Stimulated activated CD8-positive, alpha-beta memory T cell treated with anti-CD3 and anti-CD28 coated beads, Interleukin-7, amount 100 ng/mL, for 1 hour (primary cell): Measurements from ENCODE around the gene CCDC136.

Experiments
- DNase-seq, 2 donors: peaks; one replicate each; pipeline ENCODE4 v3.0.0-alpha.2; 2020; ENCODE audit warnings: low read depth in 2 of 2

Gene CCDC136

DNA sequence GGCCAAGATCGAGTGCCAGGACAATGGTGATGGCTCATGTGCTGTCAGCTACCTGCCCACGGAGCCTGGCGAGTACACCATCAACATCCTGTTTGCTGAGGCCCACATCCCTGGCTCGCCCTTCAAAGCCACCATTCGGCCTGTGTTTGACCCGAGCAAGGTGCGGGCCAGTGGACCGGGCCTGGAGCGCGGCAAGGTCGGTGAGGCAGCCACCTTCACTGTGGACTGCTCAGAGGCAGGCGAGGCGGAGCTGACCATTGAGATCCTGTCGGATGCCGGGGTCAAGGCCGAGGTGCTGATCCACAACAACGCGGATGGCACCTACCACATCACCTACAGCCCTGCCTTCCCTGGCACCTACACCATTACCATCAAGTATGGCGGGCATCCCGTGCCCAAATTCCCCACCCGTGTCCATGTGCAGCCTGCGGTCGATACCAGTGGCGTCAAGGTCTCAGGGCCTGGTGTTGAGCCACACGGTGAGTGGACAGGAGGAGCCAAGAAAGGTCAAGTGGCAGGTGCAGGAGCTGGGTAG is 53.1 kb downstream of the CCDC136 start:
- no peak for DNase-seq

DNA sequence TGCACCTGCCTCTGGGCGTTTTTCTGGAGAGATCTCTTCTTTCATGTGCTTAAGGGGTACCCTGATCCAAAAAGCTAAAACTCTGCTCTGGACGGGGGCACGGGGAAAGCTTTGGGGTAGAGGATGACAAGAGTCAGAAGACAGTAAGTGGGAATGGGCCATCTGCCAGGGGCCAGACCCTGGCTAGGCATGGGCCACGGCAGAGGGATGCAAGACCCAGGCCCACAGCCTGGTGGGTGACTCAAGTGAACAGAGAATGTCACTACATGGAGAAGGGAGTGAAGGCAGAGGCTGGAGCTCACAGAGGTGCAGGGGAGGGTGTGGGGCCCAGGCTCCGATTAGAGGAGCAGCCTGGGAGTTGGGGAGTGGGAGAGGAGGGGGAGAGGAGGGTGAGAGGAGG is 53.7 kb downstream of the CCDC136 start:
- DNase-seq, result no peak

DNA sequence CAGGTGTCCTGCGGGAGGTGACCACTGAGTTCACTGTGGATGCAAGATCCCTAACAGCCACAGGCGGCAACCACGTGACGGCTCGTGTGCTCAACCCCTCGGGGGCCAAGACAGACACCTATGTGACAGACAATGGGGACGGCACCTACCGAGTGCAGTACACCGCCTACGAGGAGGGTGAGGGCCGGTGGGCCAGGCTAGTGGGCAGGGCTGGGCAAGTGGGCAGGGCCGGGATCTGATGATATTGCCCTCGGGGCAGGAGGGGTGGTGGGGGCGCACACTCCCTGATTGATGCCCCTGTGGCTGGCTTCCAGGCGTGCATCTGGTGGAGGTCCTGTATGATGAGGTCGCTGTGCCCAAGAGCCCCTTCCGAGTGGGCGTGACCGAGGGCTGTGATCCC is 54.2 kb downstream of the CCDC136 start:
- DNase-seq, result no peak

DNA sequence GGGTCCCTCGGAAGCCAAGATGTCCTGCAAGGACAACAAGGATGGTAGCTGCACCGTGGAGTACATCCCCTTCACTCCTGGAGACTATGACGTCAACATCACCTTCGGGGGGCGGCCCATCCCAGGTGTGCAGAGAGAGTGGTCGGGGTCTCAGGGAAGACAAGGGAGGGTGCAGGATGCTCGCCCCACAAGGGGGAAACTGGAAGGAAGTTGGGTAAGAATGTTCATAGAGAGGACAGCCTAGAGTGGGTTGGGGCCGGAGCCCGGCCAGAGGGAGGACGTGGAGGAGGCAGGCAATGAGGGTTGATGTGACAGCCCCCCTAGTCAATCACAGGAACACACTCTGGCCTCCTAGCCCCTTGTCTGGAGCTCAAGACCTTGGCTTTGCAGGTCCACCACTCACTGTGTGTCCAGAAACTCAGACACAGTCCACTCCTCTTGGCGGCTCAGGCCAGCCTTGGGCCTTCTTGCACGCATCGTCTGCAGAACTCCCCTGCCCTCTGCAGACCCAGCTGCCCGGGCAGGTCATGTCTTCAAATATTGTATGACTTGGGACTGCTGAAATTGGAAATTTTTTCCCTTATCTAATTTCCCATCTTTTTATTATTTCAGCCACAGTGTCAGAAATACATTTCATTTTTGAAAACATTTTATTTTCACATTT is 55.1 kb downstream of the CCDC136 start:
- no peak for DNase-seq

DNA sequence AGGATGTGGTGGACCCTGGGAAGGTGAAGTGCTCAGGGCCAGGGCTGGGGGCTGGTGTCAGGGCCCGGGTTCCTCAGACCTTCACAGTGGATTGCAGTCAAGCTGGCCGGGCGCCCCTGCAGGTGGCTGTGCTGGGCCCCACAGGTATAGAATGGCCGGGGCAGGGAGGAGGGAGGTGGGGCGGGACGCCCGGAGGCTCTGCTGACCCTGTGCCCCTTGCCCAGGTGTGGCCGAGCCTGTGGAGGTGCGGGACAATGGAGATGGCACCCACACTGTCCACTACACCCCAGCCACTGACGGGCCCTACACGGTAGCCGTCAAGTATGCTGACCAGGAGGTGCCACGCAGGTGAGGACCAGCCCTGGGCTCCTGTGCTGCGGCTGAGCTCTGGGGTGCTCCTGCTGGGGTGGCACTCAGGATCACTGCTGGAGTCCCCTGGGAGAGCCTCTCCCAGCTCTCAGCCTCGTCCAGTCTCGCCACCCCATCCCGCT is 56.0 kb downstream of the CCDC136 start:
- no peak for DNase-seq

DNA sequence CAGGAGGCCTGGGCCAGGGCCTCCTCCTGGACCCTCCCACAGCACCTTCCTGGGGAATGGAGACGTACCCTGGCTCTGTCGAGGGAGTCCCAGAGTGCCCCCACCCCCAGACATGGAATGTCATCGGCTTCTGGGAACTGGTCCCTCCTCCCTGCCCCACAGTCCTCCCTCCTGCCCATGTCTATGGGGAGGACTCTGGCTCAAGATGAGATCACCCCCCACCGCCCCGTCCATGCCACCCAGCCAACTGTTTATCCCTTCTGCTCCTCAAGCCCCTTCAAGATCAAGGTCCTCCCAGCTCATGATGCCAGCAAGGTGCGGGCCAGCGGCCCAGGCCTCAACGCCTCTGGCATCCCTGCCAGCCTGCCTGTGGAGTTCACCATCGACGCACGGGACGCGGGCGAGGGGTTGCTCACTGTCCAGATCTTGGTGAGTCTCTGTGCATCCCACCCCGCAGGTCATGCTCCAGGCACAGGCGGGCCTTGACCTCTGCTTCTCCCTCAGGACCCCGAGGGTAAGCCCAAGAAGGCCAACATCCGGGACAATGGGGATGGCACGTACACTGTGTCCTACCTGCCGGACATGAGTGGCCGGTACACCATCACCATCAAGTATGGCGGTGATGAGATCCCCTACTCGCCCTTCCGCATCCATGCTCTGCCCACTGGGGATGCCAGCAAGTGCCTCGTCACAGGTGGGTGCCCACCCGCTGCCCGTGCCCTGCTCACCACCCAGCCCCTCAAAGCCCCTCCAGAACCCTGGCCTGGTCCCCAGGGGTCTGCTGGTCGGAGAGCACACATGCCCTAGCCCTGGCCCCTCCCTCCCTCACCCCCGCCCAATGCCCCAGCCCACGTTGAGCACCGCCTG is 56.8 kb downstream of the CCDC136 start:
- DNase-seq, result no peak

DNA sequence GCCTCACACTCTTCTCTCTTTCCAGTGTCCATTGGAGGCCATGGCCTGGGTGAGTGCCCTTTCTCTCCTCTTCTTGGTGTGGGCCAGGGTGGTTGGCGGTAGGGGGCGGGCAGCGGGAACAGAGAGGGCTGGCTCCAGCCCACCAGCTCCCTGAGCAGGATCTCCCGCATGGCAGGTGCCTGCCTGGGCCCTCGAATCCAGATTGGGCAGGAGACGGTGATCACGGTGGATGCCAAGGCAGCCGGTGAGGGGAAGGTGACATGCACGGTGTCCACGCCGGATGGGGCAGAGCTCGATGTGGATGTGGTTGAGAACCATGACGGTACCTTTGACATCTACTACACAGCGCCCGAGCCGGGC is 57.4 kb downstream of the CCDC136 start:
- DNase-seq, result no peak

DNA sequence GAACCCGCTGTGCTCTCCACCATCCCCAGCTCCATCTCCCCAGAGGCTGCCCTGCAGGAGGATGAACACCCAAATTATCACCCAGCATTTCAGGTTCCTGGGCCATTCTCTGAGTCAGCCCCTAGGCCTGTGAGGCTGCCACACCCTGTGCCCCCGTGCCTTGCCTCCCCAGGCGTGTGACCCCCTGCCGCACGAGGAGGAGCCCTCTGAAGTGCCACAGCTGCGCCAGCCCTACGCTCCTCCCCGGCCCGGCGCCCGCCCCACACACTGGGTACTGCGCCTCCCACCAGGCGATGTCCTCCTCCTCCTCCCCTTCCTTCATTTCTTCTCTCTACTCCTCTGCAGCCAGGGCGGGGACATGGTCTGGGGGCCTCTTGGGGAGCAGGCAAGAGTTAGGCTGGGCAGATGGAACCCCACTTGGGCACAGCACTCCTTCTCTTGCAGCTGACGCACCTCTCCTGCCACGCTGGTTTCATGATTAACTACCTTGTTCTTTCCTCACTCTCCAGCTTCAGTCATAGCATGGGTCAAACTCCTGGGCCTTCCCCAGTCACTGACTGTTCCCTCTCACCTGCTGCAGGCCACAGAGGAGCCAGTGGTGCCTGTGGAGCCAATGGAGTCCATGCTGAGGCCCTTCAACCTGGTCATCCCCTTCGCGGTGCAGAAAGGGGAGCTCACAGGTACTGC is 58.2 kb downstream of the CCDC136 start:
- DNase-seq, result no peak

DNA sequence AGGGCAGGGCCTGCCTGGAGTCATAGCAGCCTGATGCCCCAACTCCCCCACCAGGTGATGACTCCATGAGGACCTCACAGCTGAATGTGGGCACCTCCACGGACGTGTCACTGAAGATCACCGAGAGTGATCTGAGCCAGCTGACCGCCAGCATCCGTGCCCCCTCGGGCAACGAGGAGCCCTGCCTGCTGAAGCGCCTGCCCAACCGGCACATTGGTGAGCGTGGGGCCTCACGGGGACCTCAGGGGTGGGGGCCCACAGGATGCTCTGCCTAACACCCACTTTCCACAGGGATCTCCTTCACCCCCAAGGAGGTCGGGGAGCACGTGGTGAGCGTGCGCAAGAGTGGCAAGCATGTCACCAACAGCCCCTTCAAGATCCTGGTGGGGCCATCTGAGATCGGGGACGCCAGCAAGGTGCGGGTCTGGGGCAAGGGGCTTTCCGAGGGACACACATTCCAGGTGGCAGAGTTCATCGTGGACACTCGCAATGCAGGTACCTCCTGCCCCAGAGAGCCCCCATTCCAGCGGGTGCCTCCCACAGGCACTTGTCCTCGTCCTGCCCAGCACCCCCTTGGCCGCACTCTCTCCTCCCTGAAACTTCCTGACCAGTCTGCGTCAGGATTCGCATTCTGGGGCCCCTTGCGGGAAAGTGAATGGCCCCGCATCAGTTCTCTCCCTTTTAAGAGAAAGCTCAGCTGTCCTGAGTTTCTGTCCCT is 60.9 kb downstream of the CCDC136 start:
- no peak for DNase-seq

DNA sequence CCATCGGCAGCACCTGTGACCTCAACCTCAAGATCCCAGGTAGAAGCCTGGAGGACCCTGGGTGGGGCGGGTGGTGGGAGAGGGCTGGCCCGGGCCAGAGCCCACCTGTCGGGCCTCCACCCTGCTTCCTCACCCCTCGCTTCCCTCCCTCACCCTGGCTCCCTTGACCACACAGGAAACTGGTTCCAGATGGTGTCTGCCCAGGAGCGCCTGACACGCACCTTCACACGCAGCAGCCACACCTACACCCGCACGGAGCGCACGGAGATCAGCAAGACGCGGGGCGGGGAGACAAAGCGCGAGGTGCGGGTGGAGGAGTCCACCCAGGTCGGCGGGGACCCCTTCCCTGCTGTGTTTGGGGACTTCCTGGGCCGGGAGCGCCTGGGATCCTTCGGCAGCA is 62.0 kb downstream of the CCDC136 start:
- DNase-seq, result no peak

DNA sequence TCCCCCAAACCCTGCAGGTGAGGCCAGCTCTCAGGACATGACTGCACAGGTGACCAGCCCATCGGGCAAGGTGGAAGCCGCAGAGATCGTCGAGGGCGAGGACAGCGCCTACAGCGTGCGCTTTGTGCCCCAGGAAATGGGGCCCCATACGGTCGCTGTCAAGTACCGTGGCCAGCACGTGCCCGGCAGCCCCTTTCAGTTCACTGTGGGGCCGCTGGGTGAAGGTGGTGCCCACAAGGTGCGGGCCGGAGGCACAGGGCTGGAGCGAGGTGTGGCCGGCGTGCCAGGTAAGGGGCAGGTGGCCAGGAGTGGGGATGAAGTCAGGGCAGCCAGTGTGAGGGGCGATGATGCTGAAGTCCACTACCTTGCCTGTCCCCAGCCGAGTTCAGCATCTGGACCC is 62.6 kb downstream of the CCDC136 start:
- no peak for DNase-seq

DNA sequence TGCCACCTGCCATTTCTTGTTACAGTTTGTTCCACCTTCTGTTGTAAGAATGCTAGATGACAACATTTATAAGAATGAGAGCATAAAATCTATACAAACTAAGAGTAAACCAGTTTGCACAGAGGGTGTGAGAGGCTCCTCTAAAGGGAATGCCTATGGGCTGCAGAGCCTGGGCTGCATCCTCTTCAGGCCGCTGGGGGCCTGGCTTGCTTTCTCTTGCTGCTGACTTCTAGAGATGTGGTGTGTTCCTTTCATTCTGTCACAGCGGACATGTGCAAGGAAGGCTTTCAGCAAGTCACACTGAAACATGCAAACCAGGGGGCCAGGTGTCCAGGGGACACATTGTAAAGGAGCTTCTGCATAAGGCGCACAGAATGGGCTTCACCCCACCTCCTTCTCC is 63.8 kb downstream of the CCDC136 start:
- DNase-seq, result no peak

DNA sequence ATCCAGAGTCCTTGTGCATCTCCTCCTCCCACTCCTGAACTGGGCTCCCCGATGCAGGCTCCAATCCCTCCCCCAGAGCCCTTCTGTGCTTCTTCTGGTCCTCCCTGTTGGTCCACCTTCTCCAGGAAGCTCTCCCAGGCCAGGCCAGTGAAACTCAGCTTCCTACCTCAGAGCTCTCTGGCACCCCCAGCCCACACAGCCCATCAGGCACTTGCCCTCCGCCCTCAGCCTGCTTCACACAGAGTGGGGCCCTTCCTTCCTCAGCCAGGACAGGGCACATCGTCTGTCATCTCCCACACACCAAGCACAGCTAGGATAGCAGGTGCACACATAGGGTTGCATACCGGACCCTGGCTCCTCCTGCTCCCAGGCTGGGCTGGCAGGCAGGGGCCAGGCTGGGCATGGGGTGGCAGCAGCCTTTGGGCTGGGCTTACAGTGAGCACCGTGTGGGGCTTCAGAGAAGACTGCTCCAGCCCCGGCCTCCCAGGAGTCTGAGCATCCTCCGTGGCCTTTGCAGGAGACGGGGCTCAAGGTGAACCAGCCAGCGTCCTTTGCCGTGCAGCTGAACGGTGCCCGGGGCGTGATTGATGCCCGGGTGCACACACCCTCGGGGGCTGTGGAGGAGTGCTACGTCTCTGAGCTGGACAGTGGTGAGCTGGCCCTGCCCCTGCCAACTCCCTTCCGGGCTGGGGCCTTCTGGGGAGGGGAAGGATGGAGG is 64.4 kb downstream of the CCDC136 start:
- DNase-seq, result no peak

DNA sequence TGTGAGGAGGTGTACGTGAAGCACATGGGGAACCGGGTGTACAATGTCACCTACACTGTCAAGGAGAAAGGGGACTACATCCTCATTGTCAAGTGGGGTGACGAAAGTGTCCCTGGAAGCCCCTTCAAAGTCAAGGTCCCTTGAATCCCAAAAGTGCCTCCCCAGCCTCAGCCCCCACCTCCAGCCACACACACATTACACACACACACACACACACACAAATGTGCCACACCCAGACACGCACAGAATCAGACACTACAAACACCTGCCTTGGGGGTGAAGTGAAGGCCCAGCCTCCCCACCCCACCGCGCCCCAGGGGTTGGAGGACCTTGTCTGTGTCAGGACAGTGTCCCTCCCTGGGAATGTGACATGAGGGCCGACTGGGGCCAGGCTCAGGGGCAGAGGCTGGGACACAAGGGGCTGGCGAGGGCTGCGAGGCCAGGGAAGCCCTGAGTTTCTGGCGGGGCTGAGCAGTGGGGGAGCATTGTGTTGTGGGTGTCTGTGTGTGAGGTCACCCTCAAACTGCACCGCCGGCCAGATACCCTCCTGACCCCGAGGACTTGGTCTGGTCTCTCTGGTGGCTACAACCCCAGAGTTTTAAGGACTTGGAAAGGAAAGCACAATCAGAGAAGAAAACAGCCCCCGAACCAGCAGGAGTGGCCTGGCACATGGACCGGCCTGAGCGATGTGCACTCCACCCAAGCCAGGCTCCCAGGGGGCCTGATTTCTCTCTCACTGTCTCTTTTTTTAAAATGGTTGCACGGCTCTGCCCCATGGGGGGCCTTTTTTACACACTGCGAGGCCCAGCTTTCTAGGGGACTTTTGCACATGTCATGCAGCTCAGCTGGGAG is 66.8 kb downstream of the CCDC136 start:
- no peak for DNase-seq

DNA sequence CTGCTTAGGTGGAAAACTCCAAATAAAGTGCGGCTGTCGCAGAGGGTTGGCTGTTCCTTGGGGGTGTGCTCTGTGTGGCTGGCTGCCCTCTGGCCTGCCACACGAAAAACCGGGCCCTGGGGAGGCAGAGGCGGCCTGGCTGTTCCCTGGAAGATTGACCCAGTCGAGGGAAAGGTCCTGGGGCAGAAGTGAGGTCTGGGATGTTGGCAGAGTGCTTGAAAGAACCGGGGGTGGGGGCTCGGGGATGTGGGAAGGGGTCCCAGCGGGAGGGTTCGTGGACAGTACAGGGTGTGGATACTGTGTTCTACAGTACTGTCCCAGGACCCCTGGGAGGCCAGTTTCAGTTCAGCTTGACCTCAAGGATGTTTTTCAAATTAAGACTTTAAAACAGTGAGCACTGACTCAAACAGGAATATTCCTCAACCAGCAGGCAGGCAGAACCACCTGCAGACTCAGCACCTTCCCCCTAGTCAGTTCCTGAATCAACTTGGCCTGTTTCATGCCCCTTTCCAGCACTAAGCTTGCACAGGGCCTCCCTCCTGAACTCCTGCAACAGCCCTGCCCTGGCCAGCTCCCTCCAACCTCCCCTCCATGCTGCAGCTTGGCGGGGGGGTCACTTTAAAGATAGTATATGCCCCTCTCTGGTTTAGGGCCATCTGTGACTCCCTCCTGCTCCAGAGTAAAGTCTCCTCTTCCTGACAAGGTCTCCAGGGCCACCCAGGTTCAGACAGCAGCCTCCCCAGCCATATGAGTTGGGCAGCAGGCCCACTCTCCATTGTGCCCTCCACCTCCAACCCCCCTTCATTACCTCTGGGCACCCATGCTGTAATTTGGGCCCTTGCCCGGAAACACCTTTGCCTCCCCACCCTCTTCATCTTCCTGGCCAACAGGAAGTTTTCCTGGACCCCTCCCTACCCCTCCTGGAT is 67.7 kb downstream of the CCDC136 start:
- DNase-seq, result no peak

DNA sequence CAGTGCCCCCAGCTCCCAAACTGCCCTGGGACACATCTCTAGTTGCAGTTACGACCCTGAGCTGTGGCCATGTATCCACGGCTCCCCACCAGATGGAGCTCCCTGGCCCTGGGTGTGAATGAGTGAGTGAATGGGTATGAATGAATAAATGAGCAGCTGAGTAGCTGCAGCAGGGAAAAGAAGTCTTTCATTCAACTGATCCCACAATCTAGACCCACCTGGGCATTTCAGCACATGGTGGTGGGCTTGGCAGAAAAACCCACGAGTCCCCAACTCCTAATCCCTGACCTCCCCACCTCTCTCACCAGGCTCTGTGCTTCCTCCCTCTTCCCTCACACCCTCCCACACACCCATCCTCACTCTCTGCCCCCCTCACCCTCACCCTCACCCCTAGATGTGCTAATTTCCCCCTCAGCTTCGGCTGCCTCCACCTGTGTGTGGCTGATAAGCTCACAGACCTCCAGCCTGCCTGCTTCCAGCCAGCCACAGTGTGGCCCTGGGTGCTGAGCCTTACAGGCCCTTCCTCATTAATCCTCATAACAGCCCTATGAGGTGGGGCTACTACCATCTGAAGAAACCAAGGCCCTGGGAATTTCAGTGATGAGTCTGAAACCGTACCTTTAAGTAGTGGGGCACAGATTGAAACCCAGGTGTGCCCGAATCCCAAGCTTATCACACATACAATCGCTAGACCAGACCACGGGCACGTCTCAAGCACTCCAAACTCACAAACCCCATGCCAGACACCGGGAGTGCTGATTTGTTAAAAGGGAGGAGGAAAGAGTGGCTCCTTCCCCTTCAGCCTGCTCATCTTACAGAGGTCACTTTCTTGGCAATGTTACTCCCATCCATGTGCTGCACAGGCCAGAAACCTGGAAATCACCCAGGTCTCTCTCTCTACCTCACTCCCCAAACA is 68.6 kb downstream of the CCDC136 start:
- no peak for DNase-seq

DNA sequence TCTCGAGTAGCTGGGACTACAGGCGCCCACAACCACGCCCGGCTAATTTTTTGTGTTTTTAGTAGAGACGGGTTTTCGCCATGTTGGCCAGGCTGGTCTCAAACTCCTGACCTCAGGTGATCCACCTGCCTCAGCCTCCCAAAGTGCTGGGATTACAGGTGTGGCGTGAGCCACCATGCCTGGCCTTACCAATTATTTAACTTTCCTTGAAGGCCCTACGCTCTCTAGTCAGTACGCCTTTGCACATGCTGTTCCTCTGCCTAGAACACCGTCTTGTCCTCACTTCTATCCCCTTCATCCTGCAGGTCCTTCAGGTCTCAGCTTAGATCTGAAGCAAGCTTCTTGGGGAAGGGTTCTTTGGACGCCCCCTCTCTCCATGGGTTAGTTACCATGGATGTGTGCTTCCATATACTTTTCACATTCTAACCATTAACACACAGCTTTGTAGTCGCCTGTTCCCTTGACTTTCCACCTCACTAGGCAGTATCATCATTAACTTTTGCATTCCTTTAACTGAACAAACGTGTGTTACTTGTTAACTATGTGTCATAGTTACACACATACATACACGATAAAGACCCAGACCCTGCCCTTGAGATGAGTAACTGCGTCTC is 70.3 kb downstream of the CCDC136 start:
- DNase-seq, result no peak
